Aorta (tissue), 5 donors: ENCODE measurements around the gene EXTL1. TPM values are rescaled to one million over a fixed set of nuclear protein-coding genes. Genes with fewer than 3 reads are reported as not detected.

Experiments used
- ATAC-seq: fragments of 200-7000 bp; cut with Tn5 transposase; one replicate; pipeline ENCODE4 v1.9.1; 2022; ENCODE audit warnings: moderate library complexity; ENCODE audit not compliant: low FRiP score
- DNase-seq, 2 donors: peaks; one replicate each; pipeline ENCODE4 v3.0.0-alpha.2; 2020
- H3K27ac ChIP-seq, 2 donors: one replicate each; pipeline ENCODE4 v1.5.1; 2013; ENCODE audit warnings: low read length in 2 of 2, mild to moderate bottlenecking in 2 of 2, moderate library complexity in 2 of 2, control low read depth in 1 of 2, inconsistent platforms in 1 of 2, low read depth in 1 of 2
- H3K27me3 ChIP-seq, 2 donors: one replicate each; pipeline ENCODE4 v1.6.1; 2013; ENCODE audit warnings: control low read depth in 1 of 2, low read length in 1 of 2, mild to moderate bottlenecking in 1 of 2, moderate library complexity in 1 of 2; ENCODE audit not compliant: insufficient read depth in 2 of 2, control insufficient read depth in 1 of 2
- H3K36me3 ChIP-seq, 2 donors: one replicate each; pipeline ENCODE4 v1.6.1; 2013; ENCODE audit warnings: control low read depth in 1 of 2, low read length in 1 of 2, mild to moderate bottlenecking in 1 of 2; ENCODE audit not compliant: insufficient read depth in 2 of 2, control insufficient read depth in 1 of 2
- H3K4me1 ChIP-seq, 2 donors: one replicate each; pipeline ENCODE4 v1.6.1; 2013; ENCODE audit warnings: low read length in 2 of 2, control low read depth in 1 of 2, mild to moderate bottlenecking in 1 of 2, moderate library complexity in 1 of 2; ENCODE audit not compliant: insufficient read depth in 2 of 2, control insufficient read depth in 1 of 2
- H3K4me3 ChIP-seq, 2 donors: one replicate each; pipeline ENCODE4 v1.5.1; 2013; ENCODE audit warnings: low read length in 2 of 2, control low read depth in 1 of 2, mild to moderate bottlenecking in 1 of 2
- H3K9me3 ChIP-seq: one replicate; pipeline ENCODE4 v1.6.1; 2013; ENCODE audit warnings: mild to moderate bottlenecking, low read length; ENCODE audit not compliant: control insufficient read depth
- WGBS, 2 donors: extraction: QIAGEN DNeasy Blood & Tissue Kit; methylation state at CpG; one replicate each; pipeline ENCODE4 v1.1.7; 2013; 5-methylcytosine and 5-hydroxymethylcytosine counted together
- intact Hi-C, 2 donors: fragments of 100-400 bp; cut with DNase I; formaldehyde crosslinking; loops; one replicate each; pipeline versions ENCODE4 v1.14.2 to v1.15.0; 2022
- polyA plus RNA-seq, 2 donors: library from polyadenylated mRNA; stranded (reverse); fragments of 200-250 nt; gene quantifications; one replicate each; pipeline ENCODE4 v1.2.3, GENCODE V29; 2013
- total RNA-seq, 2 donors: library from RNA; stranded (reverse); fragmentation: NEBNext Ultra II Directional; extraction: Animal tissue kit (Norgen Biotek cat#: 25700); gene quantifications; one replicate each; pipeline ENCODE4 v1.2.1, GENCODE V29; 2021
- donor health status: healthy with polysubstance abuse.
- donor health status: Bipolar disorder and iron deficiency.
- donor health status: DM: no; HTN: no; CAD: no.
- donor health status: DM: no; HTN: no; CAD: no.
- donor health status: DM: yes; HTN: yes; CAD: no.

The EXTL1 gene
- total and polyA plus RNA-seq, 4 donors = 0.29 to 1.3 (median 0.33) TPM; not detected in 1

- DNase-seq (no peak), ATAC-seq (no peak)
- H3K4me3 ChIP-seq = no peak overlapping the region
- H3K9me3 ChIP-seq = no peaks in the 10 kb centered on the region
- no peaks in the 10 kb centered on the region for H3K4me1 ChIP-seq
- no peaks in the 10 kb centered on the region for H3K36me3 ChIP-seq
- no peaks in the 10 kb centered on the region for H3K27me3 ChIP-seq
- H3K27ac ChIP-seq = no peak overlapping the region
- intact Hi-C loops = no loop called here
- 39 to 50% methylated on average over 2 to 3 of the region's 3 CpGs for WGBS, 2 donors
Observed at GRCh38 chr1:26027716-26028489, 6.3 kb downstream of the EXTL1 start.

- intact Hi-C loops = no loop called here
- DNase-seq = no peak
- Histone ChIP-seq H3K4me3 (no peak overlapping the region), H3K9me3 (no peaks in the 10 kb centered on the region), H3K27ac (no peak overlapping the region), H3K4me1 (no peaks in the 10 kb centered on the region), H3K36me3 (no peaks in the 10 kb centered on the region), H3K27me3 (no peaks in the 10 kb centered on the region)
- 76 to 78% methylated on average over 8 of the region's 8 CpGs for WGBS, 2 donors
- ATAC-seq = no peak
Observed at GRCh38 chr1:26028490-26028980, 7.0 kb downstream of the EXTL1 start.

- DNase-seq (no peak), ATAC-seq (no peak)
- no peaks in the 10 kb centered on the region for H3K27me3 ChIP-seq
- H3K9me3 ChIP-seq = no peaks in the 10 kb centered on the region
- no peaks in the 10 kb centered on the region for H3K36me3 ChIP-seq
- H3K4me3 ChIP-seq = no peak overlapping the region
- no peaks in the 10 kb centered on the region for H3K4me1 ChIP-seq
- WGBS, 2 donors = 86 to 87% methylated on average over 14 to 15 of the region's 15 CpGs
- intact Hi-C loops = no loop called here
- H3K27ac ChIP-seq = no peak overlapping the region
Observed at GRCh38 chr1:26029054-26029863, 7.7 kb downstream of the EXTL1 start.

- H3K27ac ChIP-seq = no peak overlapping the region
- H3K9me3 ChIP-seq = no peaks in the 10 kb centered on the region
- H3K4me1 ChIP-seq = no peaks in the 10 kb centered on the region
- no peaks in the 10 kb centered on the region for H3K36me3 ChIP-seq
- H3K27me3 ChIP-seq = no peaks in the 10 kb centered on the region
- WGBS, 2 donors = 94 to 95% methylated on average over 7 of the region's 7 CpGs
- intact Hi-C loops = no loop called here
- no peak overlapping the region for H3K4me3 ChIP-seq
- DNase-seq (no peak), ATAC-seq (no peak)
Observed at GRCh38 chr1:26029864-26030481, 8.4 kb downstream of the EXTL1 start.

GRCh38 chr1:26031196-26031595, 9.6 kb downstream of the EXTL1 start:
- no peak for DNase-seq
- Histone ChIP-seq H3K27ac (no peak overlapping the region), H3K4me1 (no peaks in the 10 kb centered on the region), H3K4me3 (no peak overlapping the region), H3K9me3 (no peaks in the 10 kb centered on the region), H3K27me3 (no peaks in the 10 kb centered on the region), H3K36me3 (no peaks in the 10 kb centered on the region)
- ATAC-seq = no peak
- intact Hi-C loops = no loop called here
- 91 to 93% methylated on average over 4 of the region's 4 CpGs for WGBS, 2 donors

GRCh38 chr1:26031611-26032220, 10.1 kb downstream of the EXTL1 start:
- Histone ChIP-seq H3K36me3 (no peaks in the 10 kb centered on the region), H3K4me3 (no peak overlapping the region), H3K9me3 (no peaks in the 10 kb centered on the region), H3K27me3 (no peaks in the 10 kb centered on the region), H3K27ac (no peak overlapping the region), H3K4me1 (no peaks in the 10 kb centered on the region)
- ATAC-seq (no peak), DNase-seq (no peak)
- intact Hi-C loops = no loop called here
- 77 to 81% methylated on average over 3 of the region's 3 CpGs for WGBS, 2 donors

GRCh38 chr1:26032656-26033357, 11.2 kb downstream of the EXTL1 start:
- Histone ChIP-seq H3K27ac (no peak overlapping the region), H3K9me3 (no peaks in the 10 kb centered on the region), H3K4me1 (no peaks in the 10 kb centered on the region), H3K36me3 (no peaks in the 10 kb centered on the region), H3K4me3 (no peak overlapping the region), H3K27me3 (no peaks in the 10 kb centered on the region)
- ATAC-seq (no peak), DNase-seq (no peak)
- intact Hi-C loops = no loop called here
- 90 to 91% methylated on average over 12 of the region's 12 CpGs for WGBS, 2 donors
